Body of pancreas (tissue), 4 donors: ENCODE data around the gene DPH6. TPM values are rescaled to one million over a fixed set of nuclear protein-coding genes. Genes with fewer than 3 reads are reported as not detected.
"Not testable (repeated sequence)": the region's sequence is repeated elsewhere in the genome, so short reads cannot be mapped to it uniquely, and the experiment has no call there.

ENCODE experiments used
- ATAC-seq: fragments of 150-250 bp; one replicate; pipeline ENCODE4 v1.9.1; 2016
- DNase-seq, 4 donors: peaks; one replicate each; pipeline ENCODE4 v3.0.0-alpha.2; 2019
- H3K27ac ChIP-seq, 4 donors: fragments of 200-600 bp; sonication (generic); 1 replicate in 3 of 4; 2 replicates in 1 of 4; pipeline versions ENCODE4 v1.5.1 to v1.6.1; 2016 to 2019; ENCODE audit warnings: mild to moderate bottlenecking in 1 of 4, mixed read lengths in 1 of 4, moderate library complexity in 1 of 4
- H3K27me3 ChIP-seq, 2 donors: fragments of 200-600 bp; sonication (generic); one replicate each; pipeline ENCODE4 v1.6.0; 2016; ENCODE audit warnings: mild to moderate bottlenecking in 1 of 2
- H3K36me3 ChIP-seq, 2 donors: fragments of 200-600 bp; sonication (generic); replicated peaks in 1 of 2; 2 replicates each; pipeline ENCODE4 v1.5.1; 2016; ENCODE audit warnings: low read depth in 2 of 2; ENCODE audit not compliant: insufficient read depth in 1 of 2
- H3K4me1 ChIP-seq: fragments of 200-600 bp; sonication (generic); one replicate; pipeline ENCODE4 v1.6.0; 2016
- H3K4me3 ChIP-seq, 2 donors: fragments of 200-600 bp; sonication (generic); 1 replicate in 1 of 2; 2 replicates in 1 of 2; pipeline ENCODE4 v1.5.1; 2016 to 2019
- H3K9me3 ChIP-seq, 3 donors: fragments of 200-600 bp; sonication (generic); 1 replicate in 2 of 3; 2 replicates in 1 of 3; pipeline ENCODE4 v1.5.1; 2016
- CTCF ChIP-seq, 7 experiments: fragments of 450-650 bp in 4 of 7; fragments of 200-600 bp in 3 of 7; sonication (generic) in 3 of 7; IDR thresholded peaks; one replicate each; pipeline ENCODE4 v1.5.1; 2016 to 2019; ENCODE audit warnings: antibody characterized with exemption in 7 of 7
- POLR2A ChIP-seq, 3 donors: fragments of 450-650 bp; IDR thresholded peaks; one replicate each; pipeline ENCODE4 v1.6.1; 2016; ENCODE audit warnings: antibody characterized with exemption in 3 of 3, mild to moderate bottlenecking in 2 of 3
- WGBS, 2 donors: methylation state at CpG; one replicate each; pipeline ENCODE4 v1.1.5; 2017; 5-methylcytosine and 5-hydroxymethylcytosine counted together
- intact Hi-C: fragments of 100-400 bp; cut with DNase I; formaldehyde crosslinking; loops from one replicate; pipeline ENCODE4 v1.15.1; 2023
- total RNA-seq, 2 donors: library from RNA; depleted of rRNA; stranded (reverse); fragments of >200 nt; gene quantifications; one replicate each; pipeline ENCODE4 v1.1.0, GENCODE V29; 2016

DPH6 gene
- total RNA-seq, 2 donors from 2014 or later: 10.9 to 18.9 TPM

DNA sequence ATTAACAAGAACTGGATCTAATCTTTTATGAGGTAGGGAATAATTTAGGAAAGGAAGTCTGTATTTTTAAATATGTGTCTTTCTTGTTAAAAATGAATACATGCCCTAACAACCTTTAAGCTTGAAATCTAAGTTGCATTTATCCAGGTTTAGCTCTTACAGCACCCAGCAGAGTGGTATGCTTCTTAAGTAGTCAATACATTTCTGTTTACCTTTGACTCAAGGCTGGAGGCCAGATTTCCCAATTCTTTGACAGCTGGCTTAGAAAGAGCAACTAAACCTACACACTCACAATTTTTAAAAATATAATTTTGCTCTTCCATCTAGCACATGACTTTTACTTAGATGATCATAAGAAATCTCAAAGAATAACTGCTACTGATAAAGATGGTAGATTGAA lies 148.9 kb downstream of the DPH6 start:
- intact Hi-C loops: no loop called here
- Histone ChIP-seq H3K27me3 (no peaks in the 10 kb centered on the region), H3K9me3 (no peaks in the 10 kb centered on the region), H3K36me3 (no peaks in the 10 kb centered on the region), H3K4me1 (no peaks in the 10 kb centered on the region), H3K27ac (no peak overlapping the region), H3K4me3 (no peak overlapping the region)
- no peak for TF ChIP-seq CTCF (IDR thresholded peaks at IDR 0.05)
- TF ChIP-seq POLR2A (IDR thresholded peaks at IDR 0.05): no peak
- ATAC-seq (no peak), DNase-seq (no peak)

- TF ChIP-seq CTCF (IDR thresholded peaks at IDR 0.05) (no peak), POLR2A (IDR thresholded peaks at IDR 0.05) (no peak)
- ATAC-seq (no peak), DNase-seq (no peak)
- WGBS, 2 donors: 98 to 100% methylated on average over 2 of the region's 2 CpGs
- no peaks in the 10 kb centered on the region for H3K36me3 ChIP-seq
- H3K4me3 ChIP-seq: no peak overlapping the region
- no peaks in the 10 kb centered on the region for H3K4me1 ChIP-seq
- no peaks in the 10 kb centered on the region for H3K9me3 ChIP-seq
- no peak overlapping the region for H3K27ac ChIP-seq
- intact Hi-C loops: no loop called here
- H3K27me3 ChIP-seq: no peaks in the 10 kb centered on the region
Measured at GRCh38 chr15:35394416-35394815, 151.5 kb downstream of the DPH6 start.

DNA sequence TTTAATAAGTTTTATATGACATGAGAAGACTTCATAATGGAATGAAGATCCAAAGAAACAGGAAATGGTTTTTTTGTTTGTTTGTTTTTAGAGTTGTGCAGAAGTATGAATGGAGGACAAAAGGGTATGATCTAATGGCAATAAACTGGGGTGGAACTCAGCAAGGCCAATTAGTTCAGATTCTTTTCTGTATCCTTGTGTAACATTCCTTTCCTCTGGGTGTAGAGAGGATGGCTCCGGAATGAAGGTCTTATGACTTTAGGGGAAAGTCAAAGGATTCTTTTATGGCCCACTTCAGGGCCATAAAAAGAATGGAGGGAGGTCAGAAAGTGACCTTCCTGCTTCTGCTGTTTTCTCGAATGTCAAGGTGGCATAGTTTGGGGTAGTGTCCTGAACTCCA lies 152.6 kb downstream of the DPH6 start:
- no peaks in the 10 kb centered on the region for H3K9me3 ChIP-seq
- WGBS, 2 donors: 86 to 94% methylated on average over 2 of the region's 2 CpGs
- no peak overlapping the region for H3K4me3 ChIP-seq
- intact Hi-C loops: no loop called here
- no peak for ATAC-seq
- no peaks in the 10 kb centered on the region for H3K4me1 ChIP-seq
- H3K27me3 ChIP-seq: no peaks in the 10 kb centered on the region
- no peak for DNase-seq
- no peak overlapping the region for H3K27ac ChIP-seq
- no peak for TF ChIP-seq CTCF (IDR thresholded peaks at IDR 0.05)
- TF ChIP-seq POLR2A (IDR thresholded peaks at IDR 0.05): no peak
- H3K36me3 ChIP-seq: no peaks in the 10 kb centered on the region

DNA sequence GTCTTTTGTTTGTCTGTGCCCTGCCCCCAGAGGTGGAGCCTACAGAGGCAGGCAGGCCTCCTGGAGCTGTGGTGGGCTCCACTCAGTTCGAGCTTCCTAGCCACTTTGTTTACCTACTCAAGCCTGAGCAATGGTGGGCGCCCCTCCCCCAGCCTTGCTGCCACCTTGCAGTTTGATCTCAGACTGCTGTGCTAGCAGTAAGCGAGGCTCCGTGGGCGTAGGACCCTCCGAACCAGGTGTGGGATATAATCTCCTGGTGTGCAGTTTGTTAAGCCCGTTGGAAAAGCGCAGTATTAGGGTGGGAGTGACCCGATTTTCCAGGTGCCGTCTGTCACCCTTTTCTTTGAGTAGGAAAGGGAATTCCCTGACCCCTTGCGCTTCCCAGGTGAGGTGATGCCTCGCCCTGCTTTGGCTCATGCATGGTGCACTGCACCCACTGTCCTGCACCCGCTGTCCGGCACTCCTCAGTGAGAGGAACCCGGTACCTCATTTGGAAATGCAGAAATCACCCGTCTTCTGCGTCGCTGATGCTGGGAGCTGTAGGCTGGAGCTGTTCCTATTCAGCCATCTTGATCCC lies 154.5 kb downstream of the DPH6 start:
- not testable (repeated sequence) for DNase-seq

GRCh38 chr15:35383506-35383905 lies 162.5 kb downstream of the DPH6 start:
- TF ChIP-seq POLR2A (IDR thresholded peaks at IDR 0.05) (no peak), CTCF (IDR thresholded peaks at IDR 0.05) (no peak)
- Histone ChIP-seq H3K36me3 (no peaks in the 10 kb centered on the region), H3K4me3 (no peak overlapping the region), H3K9me3 (no peaks in the 10 kb centered on the region), H3K27me3 (no peaks in the 10 kb centered on the region), H3K4me1 (no peaks in the 10 kb centered on the region), H3K27ac (no peak overlapping the region)
- 93 to 96% methylated on average over 2 of the region's 2 CpGs for WGBS, 2 donors
- DNase-seq: no peak
- no peak for ATAC-seq
- intact Hi-C loops: no loop called here

More for the DNA sequence above, 154.5 kb downstream of the DPH6 start:
- H3K27me3 ChIP-seq, H3K27ac ChIP-seq, H3K36me3 ChIP-seq, ATAC-seq, H3K4me1 ChIP-seq, intact Hi-C loops, H3K9me3 ChIP-seq, H3K4me3 ChIP-seq: not testable (repeated sequence)
- 96 to 97% methylated on average over 16 to 18 of the region's 18 CpGs for WGBS, 2 donors
